Keratinocyte (primary cell): ENCODE results near the gene KDR. TPM values are rescaled to one million over a fixed set of nuclear protein-coding genes. Genes with fewer than 3 reads are reported as not detected.

ENCODE experiments used
- DNase-seq: peaks from one replicate; pipeline ENCODE4 v3.0.0-alpha.2; 2011; ENCODE audit warnings: low read depth, missing footprints, low spot score
- FAIRE-seq: peaks from 2 replicates; lab custom pipeline; 2011; peaks lifted over from hg19 to GRCh38; lab: Jason Lieb, UNC
- H2AFZ ChIP-seq: 2 replicates; pipeline ENCODE4 v1.6.0; 2012; ENCODE audit warnings: low read length, control low read depth, inconsistent platforms; ENCODE audit not compliant: control insufficient read depth
- H3K27ac ChIP-seq: 2 replicates; pipeline ENCODE4 v1.5.1; 2011; ENCODE audit warnings: low read length; ENCODE audit not compliant: control insufficient read depth, insufficient read depth
- H3K27me3 ChIP-seq: 3 replicates; pipeline ENCODE4 v1.6.0; 2011; ENCODE audit warnings: low read length; ENCODE audit not compliant: control insufficient read depth, insufficient read depth; ENCODE audit errors: extremely low read depth
- H3K36me3 ChIP-seq, 2 experiments: 2 replicates in 1 of 2; 3 replicates in 1 of 2; pipeline ENCODE4 v1.5.1; 2011; ENCODE audit warnings: low read length in 2 of 2, mild to moderate bottlenecking in 1 of 2; ENCODE audit not compliant: control insufficient read depth in 2 of 2, insufficient read depth in 2 of 2; ENCODE audit errors: extremely low read depth in 1 of 2
- H3K4me1 ChIP-seq: 3 replicates; pipeline ENCODE4 v1.5.1; 2011; ENCODE audit warnings: low read length; ENCODE audit not compliant: control insufficient read depth, insufficient read depth; ENCODE audit errors: extremely low read depth
- H3K4me2 ChIP-seq: 3 replicates; pipeline ENCODE4 v1.6.0; 2011; ENCODE audit warnings: low read depth, low read length; ENCODE audit not compliant: control insufficient read depth, insufficient read depth; ENCODE audit errors: extremely low read depth
- H3K4me3 ChIP-seq, 3 experiments: fragments of 200-600 bp in 1 of 3; sonication (generic) in 1 of 3; 2 replicates in 2 of 3; 3 replicates in 1 of 3; pipeline ENCODE4 v1.5.1; 2011 to 2016; ENCODE audit warnings: low read length in 3 of 3, mild to moderate bottlenecking in 3 of 3, control low read depth in 2 of 3, inconsistent platforms in 1 of 3, low read depth in 1 of 3, mixed read lengths in 1 of 3, mixed run types in 1 of 3, moderate library complexity in 1 of 3; ENCODE audit not compliant: control insufficient read depth in 2 of 3, insufficient read depth in 2 of 3; ENCODE audit errors: extremely low read depth in 1 of 3
- H3K79me2 ChIP-seq: 2 replicates; pipeline ENCODE4 v1.6.0; 2012; ENCODE audit warnings: low read length; ENCODE audit not compliant: control insufficient read depth, insufficient read depth
- H3K9ac ChIP-seq: 3 replicates; pipeline ENCODE4 v1.6.0; 2011; ENCODE audit warnings: low read length; ENCODE audit not compliant: control insufficient read depth, insufficient read depth; ENCODE audit errors: extremely low read depth
- H3K9me1 ChIP-seq: 3 replicates; pipeline ENCODE4 v1.6.0; 2011; ENCODE audit warnings: low read length; ENCODE audit not compliant: control insufficient read depth, insufficient read depth; ENCODE audit errors: extremely low read depth
- H3K9me3 ChIP-seq: 2 replicates; pipeline ENCODE4 v1.5.1; 2012; ENCODE audit warnings: low read depth, low read length; ENCODE audit not compliant: control insufficient read depth
- H4K20me1 ChIP-seq: 3 replicates; pipeline ENCODE4 v1.6.0; 2011; ENCODE audit warnings: low read length; ENCODE audit not compliant: control insufficient read depth, insufficient read depth; ENCODE audit errors: extremely low read depth
- CTCF ChIP-seq, 3 experiments: IDR thresholded peaks in 1 of 3; conservative IDR thresholded peaks in 1 of 3; optimal IDR thresholded peaks in 1 of 3; 2 replicates in 2 of 3; 3 replicates in 1 of 3; pipeline versions ENCODE3 to v1.5.1; 2011; ENCODE audit warnings: low read length in 3 of 3, mild to moderate bottlenecking in 3 of 3, moderate library complexity in 2 of 3, control low read depth in 1 of 3, inconsistent platforms in 1 of 3; ENCODE audit not compliant: insufficient read depth in 2 of 3; ENCODE audit errors: extremely low read depth in 1 of 3
- EZH2 ChIP-seq: IDR thresholded peaks from one replicate; pipeline ENCODE4 v1.6.1; 2012; ENCODE audit warnings: inconsistent platforms, mild to moderate bottlenecking, low read length, moderate library complexity
- dilution Hi-C: fragments of 300-500 bp; cut with MboI; formaldehyde crosslinking; loops from one replicate; pipeline ENCODE4 v1.7.0; 2020; ENCODE audit warnings: low sequenced_read_pairs; ENCODE audit not compliant: extremely low pct_ligation_motif_present
- polyA plus RNA-seq, 5 experiments: library from polyadenylated mRNA; depleted of rRNA in 3 of 5; stranded (reverse) in 3 of 5; stranded (forward) in 1 of 5; unstranded in 1 of 5; fragments of >200 nt; gene quantifications; 1 replicate in 1 of 5; 2 replicates in 3 of 5; 3 replicates in 1 of 5; pipeline versions ENCODE4 v1.2.1 to v1.2.3, GENCODE V29; 2011 to 2012; ENCODE audit warnings: missing spikeins in 2 of 5, low read depth in 1 of 5, low replicate concordance in 1 of 5

KDR gene
- polyA plus RNA-seq, 1 donor (not counting 4 experiments of a cell fraction or from before 2014, with no cell fraction given): not detected

- Histone ChIP-seq H3K79me2 (no peaks in the 10 kb centered on the region), H3K36me3 (no peaks in the 10 kb centered on the region), H2AFZ (no peak overlapping the region), H3K9me3 (no peaks in the 10 kb centered on the region), H3K4me1 (peaks cover 4% of the 10 kb centered on the region), H3K9me1 (no peaks in the 10 kb centered on the region), H4K20me1 (no peaks in the 10 kb centered on the region), H3K4me2 (peak overlapping the region; percentile 46), H3K27ac (no peak overlapping the region), H3K9ac (no peak overlapping the region), H3K27me3 (peaks cover 50% of the 10 kb centered on the region), H3K4me3 (no peak overlapping the region)
- DNase-seq (no peak), FAIRE-seq (no peak)
- TF ChIP-seq CTCF (optimal IDR thresholded peaks at IDR 0.05 in 1 of 3, IDR thresholded peaks at IDR 0.05 in 1 of 3, conservative IDR thresholded peaks at IDR 0.05 in 1 of 3; ENCODE audit: extremely low read depth in 1 of 3, insufficient read depth in 2 of 3, low read length in 3 of 3) (no peak), EZH2 (peak; percentile 81)
- dilution Hi-C loops: no loop called here
Measured at GRCh38 chr4:55124322-55125076, 896 bp downstream of the KDR start.

- no peaks in the 10 kb centered on the region for H4K20me1 ChIP-seq
- peaks cover 50% of the 10 kb centered on the region for H3K27me3 ChIP-seq
- H3K4me3 ChIP-seq: no peak overlapping the region
- H2AFZ ChIP-seq: no peak overlapping the region
- peaks cover 4% of the 10 kb centered on the region for H3K4me1 ChIP-seq
- dilution Hi-C loops: no loop called here
- DNase-seq (no peak), FAIRE-seq (no peak)
- no peaks in the 10 kb centered on the region for H3K36me3 ChIP-seq
- no peaks in the 10 kb centered on the region for H3K9me3 ChIP-seq
- no peaks in the 10 kb centered on the region for H3K9me1 ChIP-seq
- H3K4me2 ChIP-seq: no peak overlapping the region
- TF ChIP-seq EZH2 (no peak), CTCF (optimal IDR thresholded peaks at IDR 0.05 in 1 of 3, IDR thresholded peaks at IDR 0.05 in 1 of 3, conservative IDR thresholded peaks at IDR 0.05 in 1 of 3; ENCODE audit: extremely low read depth in 1 of 3, insufficient read depth in 2 of 3, low read length in 3 of 3) (no peak)
- H3K79me2 ChIP-seq: no peaks in the 10 kb centered on the region
- H3K27ac ChIP-seq: no peak overlapping the region
- no peak overlapping the region for H3K9ac ChIP-seq
Measured at GRCh38 chr4:55123791-55124190, 1.6 kb downstream of the KDR start.
